Smooth muscle cell (in vitro differentiated cells): ENCODE measurements around the gene CRADD. TPM values are rescaled to one million over a fixed set of nuclear protein-coding genes. Genes with fewer than 3 reads are reported as not detected.

Experiments used
- DNase-seq: peaks from one replicate; lab custom pipeline; 2025; ENCODE audit not compliant: unreplicated experiment; lab: John Stamatoyannopoulos, UW
- H2AFZ ChIP-seq: fragments of 200-600 bp; sonication (generic); 2 replicates; pipeline ENCODE4 v1.6.0; 2016; ENCODE audit warnings: antibody characterized with exemption, low read depth, mild to moderate bottlenecking
- H3F3A ChIP-seq: fragments of 200-600 bp; sonication (generic); 2 replicates; pipeline ENCODE4 v1.6.0; 2017; ENCODE audit warnings: antibody characterized with exemption, low read depth
- H3K27ac ChIP-seq: fragments of 200-600 bp; sonication (generic); 2 replicates; pipeline ENCODE4 v1.5.1; 2016; ENCODE audit warnings: low read depth, mild to moderate bottlenecking
- H3K27me3 ChIP-seq: fragments of 200-600 bp; sonication (generic); 2 replicates; pipeline ENCODE4 v1.6.1; 2016; ENCODE audit warnings: low read depth, mild to moderate bottlenecking
- H3K36me3 ChIP-seq: fragments of 200-600 bp; sonication (generic); 2 replicates; pipeline ENCODE4 v1.5.1; 2016; ENCODE audit warnings: low read depth
- H3K4me1 ChIP-seq: fragments of 200-600 bp; sonication (generic); 2 replicates; pipeline ENCODE4 v1.5.1; 2016; ENCODE audit warnings: low read depth
- H3K4me2 ChIP-seq: fragments of 200-600 bp; sonication (generic); 2 replicates; pipeline ENCODE4 v1.6.0; 2016; ENCODE audit warnings: mild to moderate bottlenecking
- H3K4me3 ChIP-seq: fragments of 200-600 bp; sonication (generic); 2 replicates; pipeline ENCODE4 v1.5.1; 2016; ENCODE audit warnings: mild to moderate bottlenecking
- H3K79me2 ChIP-seq: fragments of 200-600 bp; sonication (generic); 2 replicates; pipeline ENCODE4 v1.6.0; 2016; ENCODE audit warnings: low read depth, mild to moderate bottlenecking
- H3K9ac ChIP-seq: fragments of 200-600 bp; sonication (generic); 2 replicates; pipeline ENCODE4 v1.6.0; 2016; ENCODE audit warnings: low read depth
- H3K9me3 ChIP-seq: fragments of 200-600 bp; sonication (generic); replicated peaks from 2 replicates; pipeline ENCODE4 v1.5.1; 2016; ENCODE audit warnings: low read depth
- H4K20me1 ChIP-seq: fragments of 200-600 bp; sonication (generic); 2 replicates; pipeline ENCODE4 v1.6.0; 2016; ENCODE audit warnings: low read depth
- CTCF ChIP-seq: fragments of 200-600 bp; sonication (generic); IDR thresholded peaks from 2 replicates; pipeline ENCODE4 v1.5.1; 2017; ENCODE audit warnings: borderline replicate concordance, mild to moderate bottlenecking, antibody characterized with exemption; ENCODE audit not compliant: insufficient read depth, poor library complexity, severe bottlenecking
- whole genome bisulfite sequencing: methylation state at CpG from one replicate; pipeline ENCODE4 v1.1.7; 2016; ENCODE audit warnings: low lambda C conversion rate; 5-methylcytosine and 5-hydroxymethylcytosine counted together
- polyA plus RNA-seq: library from polyadenylated mRNA; unstranded; fragments of >200 nt; fragmentation: Nextera tagmentation; extraction: Ambion mirVana; gene quantifications from 2 replicates; pipeline ENCODE4 v1.2.1, GENCODE V29; 2016
- total RNA-seq: library from RNA; depleted of rRNA; stranded (reverse); fragments of >200 nt; gene quantifications from 2 replicates; pipeline ENCODE4 v1.2.3, GENCODE V29; 2014

Gene CRADD
- total and polyA plus RNA-seq, 2 experiments from 2014 or later = 10.7 to 28.6 TPM

- no peaks in the 10 kb centered on the region for H3K79me2 ChIP-seq
- no peaks in the 10 kb centered on the region for H3K27me3 ChIP-seq
- no peak overlapping the region for H3K4me2 ChIP-seq
- H3K9me3 ChIP-seq = peaks cover 5% of the 10 kb centered on the region
- H3F3A ChIP-seq = no peaks in the 10 kb centered on the region
- TF ChIP-seq CTCF = no peak
- no peaks in the 10 kb centered on the region for H3K36me3 ChIP-seq
- no peak overlapping the region for H2AFZ ChIP-seq
- WGBS = 83% methylated on average over 2 of the region's 2 CpGs
- peaks cover 7% of the 10 kb centered on the region for H3K4me1 ChIP-seq
- no peak for DNase-seq
- no peak overlapping the region for H3K27ac ChIP-seq
- H3K9ac ChIP-seq = no peak overlapping the region
- no peak overlapping the region for H3K4me3 ChIP-seq
- no peaks in the 10 kb centered on the region for H4K20me1 ChIP-seq
These were observed 29.2 kb downstream of the CRADD start for GRCh38 chr12:93706387-93706786.

GRCh38 chr12:93706824-93707223 is 29.6 kb downstream of the CRADD start:
- no peak for TF ChIP-seq CTCF
- no peak overlapping the region for H3K27ac ChIP-seq
- no peak for DNase-seq
- 97% methylated on average over 2 of the region's 2 CpGs for WGBS
- no peak overlapping the region for H3K4me3 ChIP-seq
- H3K36me3 ChIP-seq = no peaks in the 10 kb centered on the region
- no peak overlapping the region for H2AFZ ChIP-seq
- no peaks in the 10 kb centered on the region for H4K20me1 ChIP-seq
- no peak overlapping the region for H3K4me2 ChIP-seq
- H3K9ac ChIP-seq = no peak overlapping the region
- H3K4me1 ChIP-seq = peaks cover 3% of the 10 kb centered on the region
- H3K27me3 ChIP-seq = no peaks in the 10 kb centered on the region
- no peaks in the 10 kb centered on the region for H3F3A ChIP-seq
- peaks cover 5% of the 10 kb centered on the region for H3K9me3 ChIP-seq
- no peaks in the 10 kb centered on the region for H3K79me2 ChIP-seq

DNA sequence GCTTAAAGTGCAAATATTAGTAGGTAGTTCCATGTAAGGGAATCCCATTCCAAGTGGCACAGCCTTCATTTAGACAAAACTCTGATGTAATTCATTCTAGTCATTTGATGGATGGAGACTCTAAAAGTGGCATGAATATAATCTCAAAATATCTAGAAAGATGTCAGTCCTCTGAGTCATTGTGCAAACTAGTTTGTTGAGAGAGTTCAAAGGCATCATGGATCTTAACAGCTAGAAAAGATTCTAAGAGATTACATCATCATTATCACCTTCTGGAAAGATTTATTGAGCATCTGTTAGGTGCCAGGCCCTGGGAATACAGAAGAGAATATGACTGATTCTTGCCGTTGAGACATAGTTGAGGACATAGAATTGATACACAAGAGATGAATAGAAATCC is 30.7 kb downstream of the CRADD start:
- no peak overlapping the region for H3K9ac ChIP-seq
- no peak for TF ChIP-seq CTCF
- 67% methylated on average over 1 of the region's 1 CpG for WGBS

DNA sequence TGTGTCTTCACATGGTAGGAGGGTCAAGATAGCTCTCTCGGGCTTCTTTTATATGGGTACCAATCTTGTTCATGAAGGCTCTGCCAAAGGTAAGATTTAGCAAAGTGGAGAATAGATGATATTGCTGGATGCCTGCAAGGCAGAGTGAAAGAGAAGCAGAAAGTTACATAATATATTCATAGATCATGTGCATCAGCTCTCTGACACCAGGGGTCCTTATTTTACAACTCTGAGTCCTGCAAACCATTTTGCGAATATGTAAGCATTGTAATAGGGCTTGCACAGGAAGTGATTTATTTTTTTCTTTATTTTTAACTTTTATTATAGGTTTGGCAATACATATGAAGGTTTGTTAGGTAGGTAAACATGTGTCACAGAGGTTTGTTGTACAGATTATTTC is 31.8 kb downstream of the CRADD start:
- H3K4me2 ChIP-seq = no peak overlapping the region
- H3K36me3 ChIP-seq = no peaks in the 10 kb centered on the region
- no peaks in the 10 kb centered on the region for H3K4me1 ChIP-seq
- no peak overlapping the region for H3K9ac ChIP-seq
- no peaks in the 10 kb centered on the region for H3F3A ChIP-seq
- 91% methylated on average over 2 of the region's 2 CpGs for WGBS
- no peak overlapping the region for H3K4me3 ChIP-seq
- no peak for TF ChIP-seq CTCF
- no peak overlapping the region for H2AFZ ChIP-seq
- no peaks in the 10 kb centered on the region for H4K20me1 ChIP-seq
- no peaks in the 10 kb centered on the region for H3K27me3 ChIP-seq
- DNase-seq = no peak
- H3K79me2 ChIP-seq = no peaks in the 10 kb centered on the region
- H3K9me3 ChIP-seq = peaks cover 5% of the 10 kb centered on the region
- H3K27ac ChIP-seq = no peak overlapping the region

More for the DNA sequence above, 30.7 kb downstream of the CRADD start:
- H3K36me3 ChIP-seq = no peaks in the 10 kb centered on the region
- no peaks in the 10 kb centered on the region for H3K79me2 ChIP-seq
- no peak overlapping the region for H3K4me3 ChIP-seq
- H3K27ac ChIP-seq = no peak overlapping the region
- H3K27me3 ChIP-seq = no peaks in the 10 kb centered on the region
- no peak overlapping the region for H3K4me2 ChIP-seq
- H4K20me1 ChIP-seq = no peaks in the 10 kb centered on the region
- peaks cover 5% of the 10 kb centered on the region for H3K9me3 ChIP-seq
- no peak overlapping the region for H2AFZ ChIP-seq
- no peaks in the 10 kb centered on the region for H3F3A ChIP-seq
- DNase-seq = no peak
- H3K4me1 ChIP-seq = no peaks in the 10 kb centered on the region
